SK-N-SH (cell line): ENCODE data around the gene SQOR. TPM values are rescaled to one million over a fixed set of nuclear protein-coding genes. Genes with fewer than 3 reads are reported as not detected.

Source experiments
- CTCF ChIA-PET: fragments of 300-600, 350-600 bp; formaldehyde crosslinking; extraction: SDS; loops from one replicate; lab custom pipeline; 2021; lab: Yijun Ruan, JAX
- POLR2A ChIA-PET: fragments of 350-600 bp; sonication (Branson Sonifier 250); formaldehyde crosslinking; extraction: SDS; loops from one replicate; lab custom pipeline; 2020; ENCODE audit warnings: antibody characterized with exemption, inconsistent platforms; lab: Yijun Ruan, JAX
- DNase-seq: peaks from one replicate; pipeline ENCODE4 v3.0.0; 2012
- H2AFZ ChIP-seq: fragments of 200-600 bp; sonication (generic); 2 replicates; pipeline ENCODE4 v1.8.1; 2016; ENCODE audit warnings: antibody characterized with exemption, mild to moderate bottlenecking, low read depth
- H3F3A ChIP-seq: fragments of 200-600 bp; sonication (generic); replicated peaks from 2 replicates; pipeline ENCODE3; 2016; ENCODE audit warnings: antibody characterized with exemption, mild to moderate bottlenecking; ENCODE audit not compliant: insufficient read depth
- H3K27ac ChIP-seq, 2 experiments: fragments of 200-500 bp in 1 of 2; fragments of 200-600 bp in 1 of 2; sonication (Bioruptor generic) in 1 of 2; sonication (generic), shearing (Covaris generic) in 1 of 2; 2 replicates each; pipeline versions ENCODE4 v1.5.1 to v1.6.1; 2014 to 2016; ENCODE audit warnings: low read depth in 2 of 2, inconsistent platforms in 1 of 2, low read length in 1 of 2, mild to moderate bottlenecking in 1 of 2, mixed read lengths in 1 of 2
- H3K27me3 ChIP-seq: fragments of 200-600 bp; sonication (generic), shearing (Covaris generic); 2 replicates; pipeline ENCODE4 v1.6.1; 2016; ENCODE audit warnings: mixed run types; ENCODE audit not compliant: insufficient read depth
- H3K36me3 ChIP-seq, 2 experiments: fragments of 200-500 bp in 1 of 2; fragments of 200-600 bp in 1 of 2; sonication (Bioruptor generic) in 1 of 2; sonication (generic) in 1 of 2; replicated peaks in 1 of 2; 2 replicates each; pipeline versions ENCODE3 to v1.5.1; 2014 to 2016; ENCODE audit warnings: low read length in 1 of 2, mild to moderate bottlenecking in 1 of 2; ENCODE audit not compliant: insufficient read depth in 2 of 2, control insufficient read depth in 1 of 2
- H3K4me1 ChIP-seq, 2 experiments: fragments of 200-500 bp in 1 of 2; fragments of 200-600 bp in 1 of 2; sonication (Bioruptor generic) in 1 of 2; sonication (generic), shearing (Covaris generic) in 1 of 2; 2 replicates each; pipeline versions ENCODE4 v1.5.1 to v1.6.1; 2014 to 2016; ENCODE audit warnings: low read depth in 1 of 2, low read length in 1 of 2, mixed run types in 1 of 2; ENCODE audit not compliant: insufficient read depth in 2 of 2, control insufficient read depth in 1 of 2
- H3K4me2 ChIP-seq: fragments of 200-600 bp; sonication (generic), shearing (Covaris generic); 2 replicates; pipeline ENCODE4 v1.6.1; 2017; ENCODE audit warnings: mixed run types
- H3K4me3 ChIP-seq, 2 experiments: fragments of 200-500 bp in 1 of 2; fragments of 200-600 bp in 1 of 2; sonication (Bioruptor generic) in 1 of 2; sonication (generic), shearing (Covaris generic) in 1 of 2; 2 replicates each; pipeline versions ENCODE4 v1.5.1 to v1.8.1; 2014 to 2016; ENCODE audit warnings: low read depth in 2 of 2, inconsistent platforms in 1 of 2, low read length in 1 of 2, mild to moderate bottlenecking in 1 of 2, mixed read lengths in 1 of 2, moderate library complexity in 1 of 2
- H3K79me2 ChIP-seq: fragments of 200-600 bp; sonication (generic); 2 replicates; pipeline ENCODE4 v1.8.1; 2017; ENCODE audit warnings: mild to moderate bottlenecking; ENCODE audit not compliant: insufficient read depth
- H3K9ac ChIP-seq: fragments of 200-600 bp; sonication (generic); 2 replicates; pipeline ENCODE4 v1.6.1; 2017; ENCODE audit warnings: mixed run types
- H3K9me2 ChIP-seq: fragments of 200-600 bp; sonication (generic); 2 replicates; pipeline ENCODE4 v1.6.1; 2017; ENCODE audit warnings: mixed run types
- H3K9me3 ChIP-seq: fragments of 200-600 bp; sonication (generic); 2 replicates; pipeline ENCODE4 v1.6.1; 2017; ENCODE audit warnings: mixed run types, mild to moderate bottlenecking, moderate library complexity
- H4K20me1 ChIP-seq: fragments of 200-600 bp; sonication (generic); 2 replicates; pipeline ENCODE4 v1.6.1; 2017; ENCODE audit warnings: mild to moderate bottlenecking, mixed run types; ENCODE audit not compliant: insufficient read depth
- EP300 ChIP-seq, 2 experiments: IDR thresholded peaks; 2 replicates each; pipeline versions ENCODE4 v1.4.0 to v1.6.1; 2012; ENCODE audit warnings: borderline replicate concordance in 1 of 2, low read depth in 1 of 2, low read length in 1 of 2
- FOSL2 ChIP-seq: IDR thresholded peaks from 2 replicates; pipeline ENCODE4 v1.4.0; 2012; ENCODE audit warnings: low read depth, mild to moderate bottlenecking, moderate library complexity, borderline replicate concordance
- GATA2 ChIP-seq: sonication (generic); formaldehyde crosslinking; IDR thresholded peaks from 2 replicates; pipeline ENCODE4 v1.5.0; 2020; ENCODE audit warnings: mild to moderate bottlenecking, missing genetic modification reagents
- MAX ChIP-seq: IDR thresholded peaks from 2 replicates; pipeline ENCODE4 v1.4.0; 2012; ENCODE audit warnings: low read depth
- NFIC ChIP-seq: IDR thresholded peaks from 2 replicates; pipeline ENCODE4 v1.4.0; 2012; ENCODE audit warnings: borderline replicate concordance
- PBX3 ChIP-seq: IDR thresholded peaks from 2 replicates; pipeline ENCODE4; 2012
- RCOR1 ChIP-seq: fragments of 150-350 bp; IDR thresholded peaks from 2 replicates; pipeline ENCODE4 v1.6.1; 2017; ENCODE audit warnings: antibody characterized with exemption, low read length
- TAF1 ChIP-seq: IDR thresholded peaks from 2 replicates; pipeline ENCODE4 v1.6.1; 2012; ENCODE audit warnings: low read depth, mild to moderate bottlenecking, low read length, moderate library complexity, borderline replicate concordance
- TCF12 ChIP-seq: IDR thresholded peaks from 2 replicates; pipeline ENCODE4 v1.4.0; 2012
- WGBS: methylation state at CpG from one replicate; pipeline ENCODE4 v1.1.6; 2017; ENCODE audit warnings: low lambda C conversion rate; 5-methylcytosine and 5-hydroxymethylcytosine counted together
- polyA plus RNA-seq, 3 experiments: library from polyadenylated mRNA; depleted of rRNA; stranded (reverse); fragments of >200 nt; gene quantifications; 2 replicates each; pipeline ENCODE4 v1.2.3, GENCODE V29; 2012
- small RNA-seq, 7 experiments: library from RNA; depleted of rRNA; stranded (forward); fragments of <200 nt; gene quantifications; one replicate each; pipeline ENCODE3, GENCODE V24; 2012

The SQOR gene
- polyA plus RNA-seq, 1 of the 3 experiments (the other 2 are of a cell fraction) = 7.8 TPM

GRCh38 chr15:45734260-45734711 is 99.5 kb downstream of the SQOR start:
- H3K4me3 ChIP-seq = no peak overlapping the region
- no peaks in the 10 kb centered on the region for H3K9me3 ChIP-seq
- H3K9me2 ChIP-seq = no peaks in the 10 kb centered on the region
- peak; percentile 48 for DNase-seq
- H3K36me3 ChIP-seq = no peaks in the 10 kb centered on the region
- ChIA-PET POLR2A (no interaction called here), CTCF (interaction anchor here (2.1 to 12.6 kb wide), 3 partner anchors 20 to 56 kb away, joined by 8 to 82 read pairs (median 19); no protein-coding TSS in a partner anchor)
- H2AFZ ChIP-seq = no peak overlapping the region
- no peaks in the 10 kb centered on the region for H3K79me2 ChIP-seq
- H3K4me2 ChIP-seq = no peak overlapping the region
- no peaks in the 10 kb centered on the region for H4K20me1 ChIP-seq
- H3F3A ChIP-seq = no peaks in the 10 kb centered on the region
- peaks cover 0 to 20% of the 10 kb centered on the region in 2 experiments; a peak in 2 of 4 replicates for H3K4me1 ChIP-seq
- peak overlapping the region in 1 of 2 experiments; percentile 47; a peak in 1 of 4 replicates for H3K27ac ChIP-seq
- TF ChIP-seq MAX (no peak), NFIC (no peak), TCF12 (no peak), EP300 (IDR thresholded peaks at IDR 0.05; ENCODE audit: borderline replicate concordance in 1 of 2, low read depth in 1 of 2, low read length in 1 of 2) (peak in 1 of 2 experiments; percentile 74; a peak in 2 of 4 replicates), PBX3 (no peak), FOSL2 (no peak), RCOR1 (peak; percentile 69; the same call in 1 of the 2 replicates), GATA2 (CRISPR knock-in tag) (peak; percentile 87), TAF1 (no peak)
- WGBS = 5% methylated on average over 5 of the region's 5 CpGs
- H3K9ac ChIP-seq = no peak overlapping the region
- 0 out of 2 replicates have a peak, but pooled peaks cover 8% of the 10 kb centered on the region for H3K27me3 ChIP-seq

Small RNAs within 50 kb of the gene (small RNA-seq; reads per million reads assigned to genes)
- gene RF00019 = 0 reads per million in 7 experiments

Other genes with a start within 250 kb of the SQOR start
- gene SLC30A4, start 112.3 kb upstream of the SQOR start, polyA plus RNA-seq (2012; rRNA removed) = 1.9 and 2.8 TPM in 2 replicates
- gene BLOC1S6, start 47.6 kb upstream of the SQOR start, polyA plus RNA-seq (2012; rRNA removed) = 11.3 and 14.1 TPM in 2 replicates